ENCODE measurements around the gene GLYATL3.
A peak's percentile ranks its signal among the peaks of the same experiment; 100 is the strongest.

The GLYATL3 gene

DNA sequence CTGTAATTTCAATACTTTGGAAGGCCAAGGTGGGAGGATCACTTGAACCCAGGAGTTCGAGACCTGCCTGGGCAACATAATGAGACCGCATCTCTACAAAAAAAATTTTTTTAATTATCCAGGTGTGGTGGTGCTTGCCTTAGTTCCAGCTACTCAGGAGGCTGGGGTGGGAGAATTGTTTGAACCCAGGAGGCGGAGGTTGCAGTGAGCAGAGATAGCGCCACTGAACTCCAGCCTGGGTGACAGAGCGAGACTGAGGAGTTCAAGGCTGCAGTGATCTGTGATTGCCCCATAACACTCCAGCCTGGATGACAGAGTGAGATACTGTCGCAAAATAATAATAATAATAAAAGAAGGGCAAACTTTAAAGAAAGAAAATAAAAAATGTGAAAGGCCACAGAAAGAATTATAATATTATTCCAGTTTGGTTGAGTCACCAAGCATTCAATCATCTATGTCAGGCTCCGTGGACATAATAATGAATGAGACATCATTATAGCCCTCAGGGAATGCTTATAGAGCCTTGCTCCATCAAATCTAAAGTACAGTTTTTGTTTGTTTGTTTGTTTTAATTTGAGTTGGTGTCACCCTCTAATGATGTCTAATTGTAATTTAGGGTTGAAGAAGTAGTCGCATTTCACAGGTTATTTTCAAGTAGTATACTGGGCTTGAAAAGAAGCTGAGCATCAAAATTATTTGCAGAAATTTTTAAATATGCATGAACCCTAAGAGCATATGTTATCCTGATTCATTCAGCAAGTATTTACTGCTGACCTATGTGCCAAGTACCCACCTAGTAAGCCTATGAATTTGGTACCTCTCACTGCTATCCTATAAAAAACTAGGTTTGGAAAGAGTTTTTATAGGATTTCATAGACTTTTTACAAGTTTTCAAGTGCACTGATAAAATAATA, 15.1 kb downstream of the GLYATL3 start:
- no peak for DNase-seq

DNA sequence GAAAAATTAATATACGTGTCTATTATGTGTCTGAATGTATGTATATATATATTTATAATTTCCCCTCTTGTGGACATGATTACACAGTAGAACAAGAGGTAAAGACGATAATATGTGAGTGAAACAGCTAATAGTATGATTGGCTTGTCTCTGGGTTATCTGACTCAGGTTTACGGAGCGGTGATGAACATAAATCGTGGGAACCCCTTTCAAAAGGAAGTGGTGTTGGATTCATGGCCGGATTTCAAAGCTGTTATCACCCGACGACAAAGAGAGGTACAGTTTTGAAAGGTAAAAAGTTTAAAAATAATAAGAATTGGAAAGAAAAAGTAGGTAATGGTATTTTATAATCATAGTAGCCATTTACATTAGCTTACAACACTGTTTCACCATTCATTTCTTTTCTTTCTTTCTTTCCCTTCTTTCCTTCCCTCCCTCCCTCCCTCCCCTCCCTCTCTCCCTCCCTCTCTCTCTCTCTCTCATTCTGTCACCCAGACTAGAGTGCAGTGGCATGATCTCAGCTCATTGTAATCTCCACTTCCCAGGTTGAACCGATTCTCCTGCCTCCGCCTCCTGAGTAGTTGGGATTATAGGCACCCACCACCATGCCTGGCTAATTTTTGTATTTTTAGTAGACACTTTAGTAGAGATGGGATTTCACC, 15.9 kb downstream of the GLYATL3 start:
- DNase-seq = no peak

DNA sequence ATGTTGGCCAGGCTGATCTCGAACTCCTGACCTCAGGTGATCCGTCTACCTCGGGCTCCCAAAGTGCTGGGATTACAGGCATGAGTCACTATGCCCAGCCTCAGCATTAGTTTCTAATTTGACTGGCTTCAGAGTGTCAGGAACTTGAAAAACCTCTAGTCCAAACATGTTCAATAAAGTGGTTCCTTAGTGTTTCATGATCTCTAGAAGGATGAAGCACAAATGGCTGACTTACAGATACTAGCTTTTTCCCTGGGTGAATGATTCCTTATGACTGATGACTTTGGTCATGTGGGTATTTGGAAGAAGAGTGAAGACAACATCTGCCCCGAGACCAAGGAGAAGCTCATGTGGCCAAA, 16.4 kb downstream of the GLYATL3 start:
- no peak for DNase-seq

DNA sequence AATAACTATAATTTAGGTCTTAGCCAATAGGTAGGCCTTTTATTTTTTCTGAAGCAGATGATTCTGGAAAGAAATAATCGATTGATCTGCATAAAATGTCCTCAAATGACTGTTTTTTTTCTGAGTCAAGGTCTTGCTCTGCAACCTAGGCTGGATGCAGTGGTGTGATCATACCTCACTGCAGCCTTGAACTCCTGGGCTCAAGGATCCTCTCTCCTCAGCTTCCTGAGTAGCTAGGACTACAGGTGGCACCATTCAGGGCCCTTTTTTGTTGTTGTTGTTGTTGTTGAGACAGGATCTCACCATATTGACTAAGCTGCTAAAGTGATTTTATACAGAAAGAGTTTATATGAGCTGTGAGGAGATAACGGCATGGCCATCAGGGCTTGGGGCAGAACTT, 18.2 kb downstream of the GLYATL3 start:
- no peak for DNase-seq

DNA sequence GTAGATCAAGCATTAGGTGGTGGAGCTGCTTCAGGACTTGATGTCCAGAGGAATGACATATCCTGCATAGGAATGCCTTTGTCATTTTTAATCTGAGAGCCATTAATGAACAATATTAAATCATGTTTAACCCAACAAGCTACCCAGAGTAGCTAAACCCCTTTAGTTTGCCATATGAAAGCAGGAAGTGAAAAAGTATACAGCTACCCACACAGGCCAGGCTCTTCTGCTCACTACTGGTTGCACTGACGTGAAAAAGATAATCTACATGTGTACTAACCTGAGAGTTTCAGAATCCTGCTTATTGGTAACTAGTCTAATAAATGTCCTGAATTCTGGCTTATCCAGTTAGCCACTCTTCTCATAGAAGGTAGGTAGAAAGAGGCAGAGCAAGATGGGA, 19.9 kb downstream of the GLYATL3 start:
- no peak for DNase-seq

GRCh38 chr6:49522710-49523593, 23.2 kb downstream of the GLYATL3 start:
- no peak for DNase-seq

- DNase-seq = no peak
These were observed 24.2 kb downstream of the GLYATL3 start for GRCh38 chr6:49523901-49524300.

DNA sequence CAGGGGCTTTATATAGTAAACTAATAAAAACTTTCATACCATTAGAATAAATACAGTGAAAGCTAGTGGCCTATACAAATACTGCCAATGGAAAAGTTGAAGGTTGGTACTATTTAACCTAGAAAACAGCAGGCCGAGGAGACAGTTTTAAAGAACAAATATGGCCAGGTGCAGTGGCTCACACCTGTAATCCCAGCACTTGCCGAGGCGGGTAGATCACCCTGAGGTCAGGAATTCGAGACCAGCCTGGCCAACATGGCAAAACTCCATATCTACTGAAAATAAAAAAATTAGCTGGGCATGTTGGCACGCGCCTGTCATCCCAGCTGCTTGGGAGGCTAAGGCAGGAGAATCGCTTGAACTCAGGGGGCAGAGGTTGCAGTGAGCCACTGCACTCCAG, 24.8 kb downstream of the GLYATL3 start:
- DNase-seq = no peak

GRCh38 chr6:49526598-49526997, 26.9 kb downstream of the GLYATL3 start:
- DNase-seq = no peak

GRCh38 chr6:49527320-49527719, 27.6 kb downstream of the GLYATL3 start:
- DNase-seq = no peak

DNA sequence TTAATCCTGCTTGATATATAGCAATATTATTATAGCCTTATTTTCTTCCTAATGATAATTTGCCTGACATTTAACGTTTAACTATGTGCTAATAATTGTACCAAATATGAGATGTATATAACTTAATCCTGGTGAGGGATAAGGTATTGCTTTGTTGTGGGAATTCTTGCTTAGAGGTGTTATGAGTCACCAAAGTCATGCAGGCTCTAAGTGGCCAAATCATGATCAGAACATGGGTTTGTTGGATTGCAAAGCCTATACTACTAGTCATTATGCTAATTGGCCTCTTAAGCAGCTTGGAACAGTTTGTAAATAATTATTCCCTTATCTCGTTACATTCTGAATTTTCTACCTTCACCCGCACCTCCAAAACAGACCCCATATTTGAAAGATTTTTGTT, 28.8 kb downstream of the GLYATL3 start:
- DNase-seq = no peak

GRCh38 chr6:49530141-49530776, 30.5 kb downstream of the GLYATL3 start:
- no peak for DNase-seq

- peak; percentile 95 for DNase-seq
These were observed 32.2 kb downstream of the GLYATL3 start for GRCh38 chr6:49531774-49532569.

DNA sequence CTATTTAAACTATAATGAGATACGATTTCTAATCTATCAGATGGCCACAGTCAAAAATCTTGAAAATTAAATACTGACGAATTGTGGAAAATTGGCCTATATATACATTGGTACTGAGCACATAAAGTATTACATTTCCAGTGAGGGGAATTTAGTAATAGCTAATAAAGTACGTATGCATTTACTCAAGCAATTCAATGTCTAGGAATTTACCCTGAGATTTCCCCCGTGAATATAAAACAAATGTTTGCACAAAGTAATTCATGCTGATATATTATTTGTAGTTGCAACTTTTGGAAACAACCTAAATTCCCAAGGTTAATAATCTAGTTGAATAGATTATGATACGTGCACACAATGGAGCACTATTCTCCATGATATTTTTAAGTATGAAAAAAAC, 36.1 kb downstream of the GLYATL3 start:
- no peak for DNase-seq

DNA sequence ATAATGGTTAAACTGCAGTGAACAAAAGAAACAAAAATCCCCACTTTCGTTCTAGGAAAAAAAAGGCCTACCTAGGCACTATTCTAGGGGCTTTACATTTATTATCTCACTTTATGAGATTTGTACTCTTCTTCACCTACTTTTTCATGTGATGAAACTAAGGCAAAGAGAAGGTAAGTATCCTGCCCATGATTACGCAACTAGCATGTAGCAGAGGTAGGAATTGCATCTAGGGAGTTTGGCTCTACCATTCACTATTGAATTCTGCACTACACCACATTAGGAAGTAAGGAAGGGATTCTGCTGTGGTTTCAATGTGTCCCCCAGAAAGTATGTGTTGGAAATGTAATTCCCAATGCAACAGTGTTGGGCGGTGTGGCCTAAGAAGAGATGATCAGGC, 39.4 kb downstream of the GLYATL3 start:
- no peak for DNase-seq

DNA sequence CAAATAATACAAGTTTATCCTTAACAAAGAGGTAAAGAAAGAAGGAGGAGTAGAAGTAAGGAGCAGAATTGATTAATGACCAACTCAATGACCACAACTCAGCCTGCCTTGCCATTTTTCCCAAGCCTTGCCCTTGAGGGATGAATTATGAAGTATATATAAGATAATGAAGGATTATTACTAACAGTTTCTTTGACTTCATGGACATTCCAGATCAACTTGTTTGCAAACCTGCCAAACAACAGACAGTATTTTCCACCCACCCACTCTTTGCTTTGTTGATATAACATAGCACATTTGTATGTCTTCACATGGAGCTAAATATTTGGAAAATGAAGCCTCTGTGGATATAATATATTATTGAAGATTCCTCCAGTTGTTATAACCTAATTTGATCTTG, 40.9 kb downstream of the GLYATL3 start:
- DNase-seq = no peak

GRCh38 chr6:49541210-49541724, 41.5 kb downstream of the GLYATL3 start:
- DNase-seq = peak; percentile 27

DNA sequence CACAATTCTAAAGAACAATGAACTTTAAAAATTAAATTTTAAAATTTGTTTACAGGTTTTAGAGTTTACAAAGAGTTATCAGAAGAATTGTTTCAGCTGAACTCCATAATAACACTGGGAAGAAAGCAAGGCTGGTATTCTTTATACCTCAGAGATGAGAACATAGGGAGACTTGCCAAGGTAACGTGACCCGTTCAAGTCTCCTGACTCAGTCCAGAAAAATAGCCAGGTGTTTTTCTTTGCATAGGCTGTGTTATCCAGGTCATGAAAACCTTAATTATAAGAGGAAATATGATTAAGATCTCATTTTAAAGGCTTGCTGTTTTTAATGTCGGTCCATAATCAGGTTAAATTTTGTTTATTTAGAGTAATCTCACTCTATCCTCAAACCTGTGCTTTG, 42.2 kb downstream of the GLYATL3 start:
- DNase-seq = no peak

DNA sequence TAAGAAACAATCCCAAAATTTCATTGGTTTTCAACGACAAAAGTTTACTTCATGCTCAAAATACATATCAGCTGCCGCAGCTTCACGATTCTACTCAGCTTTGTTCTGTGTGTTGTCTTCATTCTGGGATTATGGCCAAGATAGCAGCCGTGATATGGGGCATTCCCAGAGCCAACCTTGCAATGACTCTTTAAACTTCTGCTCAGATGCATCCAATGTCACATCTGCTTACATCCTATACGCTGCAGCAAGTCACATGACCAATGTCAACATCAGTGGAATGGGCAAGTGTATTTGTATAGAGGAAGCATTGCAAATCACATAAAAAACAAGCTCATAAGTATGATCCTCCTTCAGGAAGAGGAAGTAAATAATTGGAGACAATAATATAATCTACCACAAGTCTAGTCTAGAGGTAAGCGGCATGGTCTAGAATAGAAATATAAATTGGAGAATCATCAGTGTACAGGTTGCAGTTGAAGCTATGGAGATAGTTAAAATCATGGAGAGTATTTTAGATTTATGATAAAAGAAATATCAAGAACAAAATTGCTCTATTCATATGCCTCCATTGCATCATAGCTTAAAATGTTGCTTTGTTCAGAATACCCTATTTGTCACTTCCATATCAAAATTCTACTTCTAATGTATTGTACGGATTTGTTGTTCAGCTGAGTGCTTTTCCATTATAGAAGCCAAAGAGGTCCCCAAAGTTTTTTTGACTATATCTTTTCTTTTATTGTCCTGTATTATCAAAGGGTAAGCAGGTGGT, 43.5 kb downstream of the GLYATL3 start:
- DNase-seq = no peak

DNA sequence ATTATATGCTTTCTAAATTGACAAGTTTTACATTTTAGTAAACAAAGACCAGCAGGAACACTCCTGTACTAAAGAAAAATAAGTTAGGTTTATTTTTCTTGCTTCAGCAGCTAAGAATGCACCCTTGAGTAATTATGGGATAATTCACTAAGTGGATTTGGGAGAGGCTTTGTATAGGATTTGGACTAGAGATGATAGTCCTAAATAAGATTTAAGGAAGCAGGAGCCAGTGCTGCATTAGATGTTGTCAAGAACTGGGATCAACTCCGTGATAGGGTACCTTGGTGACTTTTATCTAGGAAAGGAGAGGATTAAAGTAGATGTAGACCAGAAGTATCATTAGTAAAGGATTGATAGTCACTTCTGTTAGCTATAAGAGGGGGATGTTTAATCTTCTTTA, 46.6 kb downstream of the GLYATL3 start:
- no peak for DNase-seq

Measured in hematopoietic multipotent progenitor cell treated with erythropoietin and hydrocortisone succinate and interleukin-3 and kit ligand, for 6 days (in vitro differentiated cells).